DOHH2 (cell line): Measurements from ENCODE around the gene GGA1.
A peak's percentile ranks its signal among the peaks of the same experiment; 100 is the strongest.

Experiments used
- H3F3A ChIP-seq: fragments of 200-600 bp; sonication (generic), shearing (Covaris generic); 2 replicates; pipeline ENCODE4 v1.6.0; 2016; ENCODE audit warnings: antibody characterized with exemption, mild to moderate bottlenecking; ENCODE audit not compliant: control insufficient read depth, insufficient read depth
- H3K27ac ChIP-seq: fragments of 200-600 bp; sonication (generic); 2 replicates; pipeline ENCODE4 v1.5.1; 2014; ENCODE audit warnings: low read depth, mild to moderate bottlenecking, low read length, moderate library complexity
- H3K27me3 ChIP-seq: fragments of 200-600 bp; sonication (generic); 2 replicates; pipeline ENCODE4 v1.6.1; 2014; ENCODE audit warnings: mild to moderate bottlenecking, low read length, mixed read lengths; ENCODE audit not compliant: control insufficient read depth
- H3K36me3 ChIP-seq: fragments of 200-600 bp; sonication (generic); 2 replicates; pipeline ENCODE4 v1.6.1; 2014; ENCODE audit warnings: mild to moderate bottlenecking, low read length, moderate library complexity, mixed read lengths; ENCODE audit not compliant: control insufficient read depth
- H3K4me1 ChIP-seq: fragments of 200-600 bp; sonication (generic); 2 replicates; pipeline ENCODE4 v1.6.1; 2014; ENCODE audit warnings: mild to moderate bottlenecking, low read length, mixed read lengths; ENCODE audit not compliant: control insufficient read depth
- H3K4me2 ChIP-seq: fragments of 200-600 bp; sonication (generic); 2 replicates; pipeline ENCODE4 v1.6.0; 2014; ENCODE audit warnings: mild to moderate bottlenecking, low read length, moderate library complexity
- H3K4me3 ChIP-seq: fragments of 200-600 bp; sonication (generic); 2 replicates; pipeline ENCODE4 v1.5.1; 2014; ENCODE audit warnings: mild to moderate bottlenecking, low read length, mixed read lengths
- H3K79me2 ChIP-seq: fragments of 200-600 bp; sonication (generic); 2 replicates; pipeline ENCODE4 v1.6.1; 2014; ENCODE audit warnings: mild to moderate bottlenecking, low read length, mixed read lengths; ENCODE audit not compliant: control insufficient read depth
- H3K9me2 ChIP-seq: fragments of 200-600 bp; sonication (generic); replicated peaks from 2 replicates; pipeline ENCODE4 v1.6.1; 2014; ENCODE audit warnings: mild to moderate bottlenecking, low read length, mixed read lengths; ENCODE audit not compliant: control insufficient read depth
- H3K9me3 ChIP-seq: fragments of 200-600 bp; sonication (generic); 2 replicates; pipeline ENCODE4 v1.6.1; 2014; ENCODE audit warnings: antibody characterized with exemption, low read length, mixed read lengths; ENCODE audit not compliant: control insufficient read depth, insufficient read depth
- H4K20me1 ChIP-seq: fragments of 200-600 bp; sonication (generic); 2 replicates; pipeline ENCODE4 v1.6.0; 2014; ENCODE audit warnings: low read depth, mild to moderate bottlenecking, antibody characterized with exemption, low read length, moderate library complexity; ENCODE audit not compliant: control insufficient read depth, insufficient read depth
- EZH2phosphoT487 ChIP-seq: fragments of 200-600 bp; sonication (generic); IDR thresholded peaks from 2 replicates; pipeline ENCODE4 v1.6.1; 2017; ENCODE audit warnings: borderline replicate concordance, mild to moderate bottlenecking, antibody characterized with exemption, low read length, moderate library complexity, mixed read lengths
- TF ChIP-seq, protein P1 (sequence below): fragments of 200-600 bp; sonication (generic); IDR thresholded peaks from one replicate; pipeline ENCODE4 v1.5.1; 2014; ENCODE audit warnings: antibody characterized with exemption, mild to moderate bottlenecking, low read depth, low read length; ENCODE audit not compliant: poor library complexity, severe bottlenecking

The GGA1 gene

GRCh38 chr22:37633625-37634416 lies 25.2 kb downstream of the GGA1 start:
- Histone ChIP-seq H3K4me1 (peaks cover 43% of the 10 kb centered on the region), H3K9me3 (no peaks in the 10 kb centered on the region), H3K79me2 (no peaks in the 10 kb centered on the region), H3K4me3 (peak overlapping the region; percentile 48), H3K4me2 (peak overlapping the region; percentile 74), H3K27me3 (no peaks in the 10 kb centered on the region), H3F3A (peaks cover 17% of the 10 kb centered on the region), H3K9me2 (no peaks in the 10 kb centered on the region), H4K20me1 (no peaks in the 10 kb centered on the region; the same call in 1 of the 2 replicates), H3K36me3 (peaks cover 45% of the 10 kb centered on the region), H3K27ac (peak overlapping the region; percentile 59)
- TF ChIP-seq, protein P1, sequence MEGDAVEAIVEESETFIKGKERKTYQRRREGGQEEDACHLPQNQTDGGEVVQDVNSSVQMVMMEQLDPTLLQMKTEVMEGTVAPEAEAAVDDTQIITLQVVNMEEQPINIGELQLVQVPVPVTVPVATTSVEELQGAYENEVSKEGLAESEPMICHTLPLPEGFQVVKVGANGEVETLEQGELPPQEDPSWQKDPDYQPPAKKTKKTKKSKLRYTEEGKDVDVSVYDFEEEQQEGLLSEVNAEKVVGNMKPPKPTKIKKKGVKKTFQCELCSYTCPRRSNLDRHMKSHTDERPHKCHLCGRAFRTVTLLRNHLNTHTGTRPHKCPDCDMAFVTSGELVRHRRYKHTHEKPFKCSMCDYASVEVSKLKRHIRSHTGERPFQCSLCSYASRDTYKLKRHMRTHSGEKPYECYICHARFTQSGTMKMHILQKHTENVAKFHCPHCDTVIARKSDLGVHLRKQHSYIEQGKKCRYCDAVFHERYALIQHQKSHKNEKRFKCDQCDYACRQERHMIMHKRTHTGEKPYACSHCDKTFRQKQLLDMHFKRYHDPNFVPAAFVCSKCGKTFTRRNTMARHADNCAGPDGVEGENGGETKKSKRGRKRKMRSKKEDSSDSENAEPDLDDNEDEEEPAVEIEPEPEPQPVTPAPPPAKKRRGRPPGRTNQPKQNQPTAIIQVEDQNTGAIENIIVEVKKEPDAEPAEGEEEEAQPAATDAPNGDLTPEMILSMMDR = peak; percentile 24
- no peak for TF ChIP-seq EZH2phosphoT487

DNA sequence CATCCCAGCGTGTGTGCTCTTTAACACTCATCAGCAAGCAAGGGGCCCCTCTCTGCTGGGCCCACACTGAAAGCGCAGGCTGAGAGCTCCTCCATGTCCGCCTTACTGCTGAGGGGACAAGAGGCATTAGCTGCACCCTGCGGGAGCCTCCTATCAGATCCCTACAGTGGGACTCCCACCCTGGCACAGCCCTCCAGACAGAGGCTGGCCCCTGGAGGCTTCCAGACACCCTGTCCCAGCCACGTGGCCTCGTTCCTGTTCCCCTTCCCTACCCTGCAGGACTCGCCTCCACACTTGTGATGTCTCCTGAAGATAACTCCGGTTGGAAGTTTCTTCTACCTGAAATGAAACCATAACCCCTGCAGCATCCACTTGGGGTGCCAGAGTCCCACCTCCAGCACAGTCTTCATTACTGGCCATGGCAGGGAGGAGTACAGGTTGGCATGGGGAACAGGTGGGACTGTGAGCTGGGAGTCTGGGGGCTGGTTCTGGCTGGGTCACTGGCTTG lies 25.8 kb downstream of the GGA1 start:
- no peaks in the 10 kb centered on the region for H3K27me3 ChIP-seq
- no peaks in the 10 kb centered on the region for H3K9me2 ChIP-seq
- peak overlapping the region; percentile 59 for H3K27ac ChIP-seq
- TF ChIP-seq, protein P1 = peak; percentile 36
- no peak for TF ChIP-seq EZH2phosphoT487
- no peaks in the 10 kb centered on the region for H3K79me2 ChIP-seq
- H3K4me2 ChIP-seq = peak overlapping the region; percentile 74
- H3K4me1 ChIP-seq = peaks cover 49% of the 10 kb centered on the region
- no peaks in the 10 kb centered on the region; the same call in 1 of the 2 replicates for H4K20me1 ChIP-seq
- peaks cover 39% of the 10 kb centered on the region for H3K36me3 ChIP-seq
- H3K9me3 ChIP-seq = no peaks in the 10 kb centered on the region
- H3K4me3 ChIP-seq = peak overlapping the region; percentile 48
- peaks cover 17% of the 10 kb centered on the region for H3F3A ChIP-seq

- peaks cover 17% of the 10 kb centered on the region for H3F3A ChIP-seq
- no peaks in the 10 kb centered on the region; the same call in 1 of the 2 replicates for H4K20me1 ChIP-seq
- TF ChIP-seq, protein P1 = no peak
- TF ChIP-seq EZH2phosphoT487 = no peak
- no peak overlapping the region for H3K4me3 ChIP-seq
- H3K4me2 ChIP-seq = no peak overlapping the region
- H3K36me3 ChIP-seq = peaks cover 32% of the 10 kb centered on the region
- no peaks in the 10 kb centered on the region for H3K9me2 ChIP-seq
- H3K27me3 ChIP-seq = no peaks in the 10 kb centered on the region
- H3K27ac ChIP-seq = no peak overlapping the region
- H3K79me2 ChIP-seq = peaks cover 3% of the 10 kb centered on the region; the same call in 1 of the 2 replicates
- peaks cover 49% of the 10 kb centered on the region for H3K4me1 ChIP-seq
- H3K9me3 ChIP-seq = no peaks in the 10 kb centered on the region
Observed at GRCh38 chr22:37635157-37635556, 26.5 kb downstream of the GGA1 start.
